Measurements from ENCODE around the gene SLC10A7. TPM values are rescaled to one million over a fixed set of nuclear protein-coding genes. Genes with fewer than 3 reads are reported as not detected.

SLC10A7 gene
- polyA plus RNA-seq, 1 donor (not counting 4 experiments of a cell fraction or from before 2014, with no cell fraction given), result 12.7 TPM

DNA sequence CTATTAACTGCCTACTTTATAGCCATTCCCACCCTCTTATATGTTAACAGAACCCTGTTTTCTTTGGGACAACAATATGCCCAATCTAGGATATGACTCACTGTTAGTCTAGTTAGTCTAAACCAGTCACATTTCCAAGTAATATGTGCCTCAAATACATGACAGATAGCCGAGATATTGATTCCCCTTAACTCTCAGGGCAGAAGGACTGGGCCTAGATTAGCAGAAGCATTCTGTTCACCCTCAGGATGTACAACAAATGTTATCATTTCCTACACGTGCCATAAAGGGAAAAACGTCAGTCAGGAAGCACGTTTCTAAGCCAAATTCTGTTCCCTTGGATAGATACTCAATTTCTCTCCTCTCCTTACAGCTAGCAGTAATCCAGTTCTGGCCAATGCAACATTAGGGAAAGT, 114.1 kb downstream of the SLC10A7 start:
- Histone ChIP-seq H3K9me1 (ENCODE audit: control insufficient read depth, extremely low read depth, insufficient read depth, low read length) (no peaks in the 10 kb centered on the region), H3K4me2 (ENCODE audit: control insufficient read depth, extremely low read depth, insufficient read depth, low read depth, low read length) (no peak overlapping the region), H3K27ac (ENCODE audit: control insufficient read depth, insufficient read depth, low read length) (no peak overlapping the region), H2AFZ (ENCODE audit: control insufficient read depth, low read length) (no peak overlapping the region), H3K4me3 (ENCODE audit: control insufficient read depth in 2 of 3, extremely low read depth in 1 of 3, insufficient read depth in 2 of 3, low read depth in 1 of 3, low read length in 3 of 3) (no peak overlapping the region), H3K36me3 (ENCODE audit: control insufficient read depth in 2 of 2, extremely low read depth in 1 of 2, insufficient read depth in 2 of 2, low read length in 2 of 2) (no peaks in the 10 kb centered on the region), H3K4me1 (ENCODE audit: control insufficient read depth, extremely low read depth, insufficient read depth, low read length) (no peaks in the 10 kb centered on the region), H3K79me2 (ENCODE audit: control insufficient read depth, insufficient read depth, low read length) (no peaks in the 10 kb centered on the region), H3K9ac (ENCODE audit: control insufficient read depth, extremely low read depth, insufficient read depth, low read length) (no peak overlapping the region), H3K9me3 (ENCODE audit: control insufficient read depth, low read depth, low read length) (no peaks in the 10 kb centered on the region), H3K27me3 (ENCODE audit: control insufficient read depth, extremely low read depth, insufficient read depth, low read length) (no peaks in the 10 kb centered on the region), H4K20me1 (ENCODE audit: control insufficient read depth, extremely low read depth, insufficient read depth, low read length) (no peaks in the 10 kb centered on the region)
- dilution Hi-C loops (cut with MboI; ENCODE audit: extremely low pct_ligation_motif_present, low sequenced_read_pairs), result no loop called here
- DNase-seq (ENCODE audit: low read depth, low spot score) (no peak), FAIRE-seq (no peak)
- TF ChIP-seq CTCF (optimal IDR thresholded peaks at IDR 0.05 in 1 of 3, IDR thresholded peaks at IDR 0.05 in 1 of 3, conservative IDR thresholded peaks at IDR 0.05 in 1 of 3; ENCODE audit: extremely low read depth in 1 of 3, insufficient read depth in 2 of 3, low read length in 3 of 3), result no peak
- no peak for TF ChIP-seq EZH2 (IDR thresholded peaks at IDR 0.05; ENCODE audit: low read length)

DNA sequence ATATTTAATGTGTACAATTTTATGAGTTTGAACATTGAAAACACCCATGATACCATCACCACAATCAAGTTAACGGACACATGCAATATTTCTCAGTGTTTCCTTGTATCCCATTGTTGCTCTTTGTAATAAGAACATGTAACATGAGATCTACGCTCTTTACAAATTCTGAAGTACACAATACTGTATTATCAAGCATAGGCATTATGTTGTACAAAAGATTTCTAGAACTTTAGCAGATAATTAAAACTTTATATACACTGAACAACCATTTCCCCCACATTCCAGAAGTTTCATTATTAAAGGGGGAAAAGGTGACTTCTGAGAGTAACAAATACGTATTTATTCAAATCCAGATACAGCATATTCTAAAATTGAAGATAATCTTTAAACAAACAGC, 114.5 kb downstream of the SLC10A7 start:
- FAIRE-seq, result no peak
- Histone ChIP-seq H3K9me1 (ENCODE audit: control insufficient read depth, extremely low read depth, insufficient read depth, low read length) (no peaks in the 10 kb centered on the region), H3K4me1 (ENCODE audit: control insufficient read depth, extremely low read depth, insufficient read depth, low read length) (no peaks in the 10 kb centered on the region), H3K9ac (ENCODE audit: control insufficient read depth, extremely low read depth, insufficient read depth, low read length) (no peak overlapping the region), H3K4me2 (ENCODE audit: control insufficient read depth, extremely low read depth, insufficient read depth, low read depth, low read length) (no peak overlapping the region), H3K9me3 (ENCODE audit: control insufficient read depth, low read depth, low read length) (no peaks in the 10 kb centered on the region), H2AFZ (ENCODE audit: control insufficient read depth, low read length) (no peak overlapping the region), H3K27ac (ENCODE audit: control insufficient read depth, insufficient read depth, low read length) (no peak overlapping the region), H3K4me3 (ENCODE audit: control insufficient read depth in 2 of 3, extremely low read depth in 1 of 3, insufficient read depth in 2 of 3, low read depth in 1 of 3, low read length in 3 of 3) (no peak overlapping the region), H3K79me2 (ENCODE audit: control insufficient read depth, insufficient read depth, low read length) (no peaks in the 10 kb centered on the region), H3K36me3 (ENCODE audit: control insufficient read depth in 2 of 2, extremely low read depth in 1 of 2, insufficient read depth in 2 of 2, low read length in 2 of 2) (no peaks in the 10 kb centered on the region), H3K27me3 (ENCODE audit: control insufficient read depth, extremely low read depth, insufficient read depth, low read length) (no peaks in the 10 kb centered on the region), H4K20me1 (ENCODE audit: control insufficient read depth, extremely low read depth, insufficient read depth, low read length) (no peaks in the 10 kb centered on the region)
- TF ChIP-seq EZH2 (IDR thresholded peaks at IDR 0.05; ENCODE audit: low read length) (no peak), CTCF (optimal IDR thresholded peaks at IDR 0.05 in 1 of 3, IDR thresholded peaks at IDR 0.05 in 1 of 3, conservative IDR thresholded peaks at IDR 0.05 in 1 of 3; ENCODE audit: extremely low read depth in 1 of 3, insufficient read depth in 2 of 3, low read length in 3 of 3) (no peak)
- dilution Hi-C loops (cut with MboI; ENCODE audit: extremely low pct_ligation_motif_present, low sequenced_read_pairs), result no loop called here
- no peak for DNase-seq (ENCODE audit: low read depth, low spot score)

Data from keratinocyte (primary cell).